GM19351 (cell line): ENCODE results near the gene S100Z.
"Not testable (repeated sequence)": the region's sequence is repeated elsewhere in the genome, so short reads cannot be mapped to it uniquely, and the experiment has no call there.

Source experiments
- ATAC-seq: cut with Tn5 transposase; IDR thresholded peaks from one replicate; pipeline ENCODE4 v1.9.1; 2021; ENCODE audit warnings: mild to moderate bottlenecking, moderate library complexity; ENCODE audit not compliant: unreplicated experiment

The S100Z gene

DNA sequence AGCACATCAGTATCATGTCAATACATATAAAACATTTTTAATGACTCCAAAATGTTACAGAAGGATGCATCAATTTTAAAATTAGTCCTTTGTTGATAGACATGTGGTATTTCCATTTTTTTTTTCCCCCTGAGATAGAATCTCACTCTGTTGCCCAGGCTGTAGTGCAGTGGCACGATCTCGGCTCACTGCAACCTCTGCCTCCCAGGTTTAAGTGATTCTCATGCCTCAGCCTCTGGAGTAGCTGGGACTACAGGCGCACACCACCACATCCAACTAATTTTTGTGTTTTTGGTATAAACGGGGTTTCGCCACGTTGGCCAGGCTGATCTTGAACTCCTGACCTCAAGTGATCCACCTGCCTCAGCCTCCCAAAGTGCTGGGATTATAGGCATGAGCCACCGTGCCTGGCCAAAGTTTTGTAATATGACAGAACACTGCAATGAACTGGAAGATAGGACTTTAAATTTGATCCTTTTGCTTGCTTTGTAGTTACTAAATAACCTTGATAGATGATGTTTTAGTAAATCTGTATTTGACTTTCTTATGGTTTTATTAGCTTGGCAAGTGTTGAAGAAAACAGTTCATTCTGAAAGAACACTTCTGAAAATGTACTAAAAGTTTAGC lies 27.6 kb upstream of the S100Z start:
- not testable (repeated sequence) for ATAC-seq

DNA sequence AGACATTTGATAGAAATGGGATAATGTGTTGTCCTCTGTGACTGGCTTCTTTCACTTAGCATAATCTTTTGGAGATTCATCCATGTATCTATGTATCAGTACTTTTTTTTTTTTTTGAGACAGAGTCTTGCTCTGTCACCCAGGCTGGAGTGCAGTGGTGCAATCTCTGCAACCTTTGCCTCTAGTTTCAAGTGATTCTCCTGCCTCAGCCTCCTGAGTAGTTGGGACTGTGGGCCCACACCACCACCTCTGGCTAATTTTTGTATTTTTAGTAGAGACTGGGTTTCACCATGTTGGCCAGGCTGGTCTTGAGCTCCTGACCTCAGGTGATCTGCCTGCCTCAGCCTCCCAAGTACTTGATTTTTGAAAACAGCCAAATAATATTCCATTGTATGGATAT lies 23.4 kb upstream of the S100Z start:
- ATAC-seq: not testable (repeated sequence)

DNA sequence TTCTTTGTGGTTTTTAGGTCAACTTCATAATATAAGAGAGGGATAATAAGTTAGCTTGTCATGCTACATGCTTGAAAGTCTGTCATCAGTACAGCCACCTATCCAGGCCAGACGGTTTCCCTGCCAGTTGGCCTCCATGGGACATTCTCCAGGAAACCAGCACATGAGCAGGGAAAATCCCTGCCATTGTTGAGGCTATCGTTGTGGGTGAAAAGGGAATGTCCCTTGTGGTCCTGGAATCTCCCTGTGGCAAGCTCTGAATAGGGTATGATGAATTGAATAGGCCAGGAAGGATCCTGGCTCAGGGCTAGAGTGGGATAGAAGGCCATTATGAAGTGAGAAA lies 18.7 kb upstream of the S100Z start:
- ATAC-seq: no peak

DNA sequence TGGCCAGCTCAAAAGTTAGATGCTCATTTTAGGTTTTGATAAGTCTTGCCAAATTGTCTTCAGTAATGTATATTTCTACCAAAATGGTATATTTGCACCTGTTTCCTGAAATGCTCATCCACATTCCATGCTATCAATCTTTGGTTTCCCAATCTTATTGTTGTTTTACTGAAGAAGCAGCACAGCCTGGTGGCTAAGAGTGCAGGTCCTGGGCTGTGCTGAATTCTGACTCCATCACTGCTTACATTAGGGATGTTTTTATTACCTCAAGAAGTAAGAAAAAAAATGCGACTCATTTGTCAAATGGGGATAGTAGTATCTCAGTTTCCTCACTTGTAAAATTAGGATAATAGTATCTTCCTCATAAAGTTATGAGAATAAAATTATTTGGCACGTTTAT lies 13.6 kb upstream of the S100Z start:
- ATAC-seq: no peak

DNA sequence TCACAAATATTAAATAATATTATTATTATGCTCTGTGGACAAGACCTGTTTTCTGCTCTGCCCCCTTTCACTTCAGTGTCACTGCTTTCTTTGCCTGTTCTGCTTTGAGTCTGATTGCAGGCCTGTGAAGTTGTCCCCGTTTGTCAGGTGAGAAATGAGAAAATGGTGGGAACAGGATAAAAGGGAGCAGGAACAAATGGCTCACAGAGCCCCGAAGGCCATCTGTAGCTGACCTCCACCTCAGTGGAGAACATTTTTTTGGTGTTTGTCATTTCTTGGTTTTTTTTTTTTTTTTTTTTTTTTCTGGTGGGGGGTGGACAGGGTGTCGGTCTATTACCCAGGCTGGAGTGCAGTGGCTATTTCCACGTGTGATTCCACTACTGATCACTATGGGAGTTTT lies 13.2 kb upstream of the S100Z start:
- ATAC-seq: no peak

DNA sequence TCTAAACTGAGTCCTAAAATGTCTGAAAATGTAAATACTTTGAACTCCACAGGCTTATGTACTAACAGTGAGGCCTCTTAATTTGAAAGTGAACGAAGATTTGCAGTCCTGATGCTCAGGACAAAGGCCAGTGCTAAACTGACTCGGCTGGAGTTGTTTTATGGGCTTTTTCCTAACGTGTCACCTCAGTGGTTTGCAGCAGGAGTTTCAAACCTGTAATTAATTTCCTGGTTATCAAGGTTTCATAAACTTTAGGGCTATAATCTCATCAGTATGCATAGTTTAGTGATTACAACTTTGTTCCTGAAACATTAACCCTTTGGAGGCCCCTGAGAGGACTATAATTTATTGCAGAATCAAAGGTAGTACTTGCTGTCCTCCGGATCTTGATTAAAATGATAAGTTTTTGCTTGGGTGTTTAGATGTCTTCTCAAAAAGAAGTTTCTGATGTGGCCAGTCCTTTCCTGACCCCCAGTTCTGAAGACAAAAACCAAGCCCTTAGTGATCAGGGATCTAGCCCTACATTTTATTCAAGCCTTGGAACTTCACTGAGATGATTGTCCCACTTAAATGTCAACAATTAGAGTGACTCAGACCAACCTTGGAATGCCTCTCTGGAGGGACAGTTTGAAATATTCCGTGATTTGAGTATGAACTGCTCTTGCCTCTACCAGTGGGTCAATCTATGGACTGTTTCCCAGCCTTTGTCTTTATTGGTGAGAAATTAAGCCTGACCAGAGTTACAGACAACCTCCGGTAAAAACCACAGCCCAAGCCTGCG lies 11.1 kb upstream of the S100Z start:
- ATAC-seq: no peak

DNA sequence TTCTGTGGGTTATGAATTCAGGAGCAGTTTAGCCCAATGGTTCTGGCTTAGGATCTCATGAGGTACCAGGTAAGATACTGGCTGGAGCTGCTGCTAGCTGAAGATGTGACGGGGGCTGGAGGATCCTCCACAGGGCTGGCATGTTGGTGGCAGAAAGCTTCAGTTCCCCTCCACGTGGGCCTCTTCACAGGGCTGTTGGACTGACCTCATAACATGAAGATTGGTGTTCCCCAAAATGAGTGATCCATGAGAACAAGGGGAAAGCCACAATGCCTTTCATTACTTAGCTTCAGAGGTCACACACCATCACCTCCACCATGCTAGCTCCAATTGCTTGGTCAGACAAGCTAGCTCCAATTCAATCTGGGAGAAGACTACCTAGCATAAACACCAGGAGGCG lies 8.5 kb upstream of the S100Z start:
- no peak for ATAC-seq

DNA sequence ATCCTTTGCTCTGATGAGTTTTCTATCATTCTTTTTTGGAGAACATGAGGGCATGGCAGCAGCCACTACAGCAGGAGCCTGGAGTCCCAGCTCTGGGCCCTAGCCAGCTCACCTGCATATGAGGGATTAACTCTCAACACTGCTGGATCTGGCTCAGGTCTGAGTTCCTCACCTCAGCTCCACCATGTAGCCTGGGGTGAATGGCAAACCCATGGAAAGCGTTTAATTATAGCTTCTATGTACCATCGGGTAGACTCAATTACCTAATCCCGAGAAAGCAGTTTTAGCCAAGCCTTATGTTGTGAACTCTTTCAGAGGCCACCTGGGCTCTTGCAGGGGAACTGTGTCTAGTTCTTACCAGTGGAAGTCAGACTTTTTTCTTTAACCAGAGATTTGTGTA lies 3.9 kb upstream of the S100Z start:
- no peak for ATAC-seq

DNA sequence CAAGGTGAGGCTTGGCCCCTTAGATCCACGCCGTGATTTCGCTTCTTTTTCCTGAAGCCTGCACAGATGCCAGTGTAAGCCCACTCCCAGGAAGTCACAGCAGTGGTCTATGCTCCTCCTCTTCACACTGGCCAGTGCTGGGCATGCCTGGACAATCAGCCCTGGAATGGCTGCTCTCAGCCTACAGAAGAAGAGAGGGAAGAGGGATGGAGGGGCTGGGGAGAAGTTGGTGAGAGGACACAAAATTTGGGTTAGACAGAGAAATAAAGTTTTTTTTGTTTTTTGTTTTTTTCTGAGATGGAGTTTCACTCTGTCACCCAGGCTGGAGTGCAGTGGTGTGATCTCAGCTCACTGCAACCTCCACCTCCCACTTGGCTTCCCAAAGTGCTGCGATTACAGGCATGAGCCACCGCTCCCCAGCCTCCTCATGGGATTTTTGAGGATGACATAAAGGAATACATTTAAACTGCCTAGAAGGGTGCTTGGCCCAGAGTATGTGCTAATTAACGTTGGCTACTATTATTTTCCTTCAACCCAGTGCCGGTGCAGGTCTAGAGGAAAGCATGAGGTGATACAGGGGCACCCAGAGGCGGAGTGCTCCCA lies 830 bp downstream of the S100Z start:
- no peak for ATAC-seq

DNA sequence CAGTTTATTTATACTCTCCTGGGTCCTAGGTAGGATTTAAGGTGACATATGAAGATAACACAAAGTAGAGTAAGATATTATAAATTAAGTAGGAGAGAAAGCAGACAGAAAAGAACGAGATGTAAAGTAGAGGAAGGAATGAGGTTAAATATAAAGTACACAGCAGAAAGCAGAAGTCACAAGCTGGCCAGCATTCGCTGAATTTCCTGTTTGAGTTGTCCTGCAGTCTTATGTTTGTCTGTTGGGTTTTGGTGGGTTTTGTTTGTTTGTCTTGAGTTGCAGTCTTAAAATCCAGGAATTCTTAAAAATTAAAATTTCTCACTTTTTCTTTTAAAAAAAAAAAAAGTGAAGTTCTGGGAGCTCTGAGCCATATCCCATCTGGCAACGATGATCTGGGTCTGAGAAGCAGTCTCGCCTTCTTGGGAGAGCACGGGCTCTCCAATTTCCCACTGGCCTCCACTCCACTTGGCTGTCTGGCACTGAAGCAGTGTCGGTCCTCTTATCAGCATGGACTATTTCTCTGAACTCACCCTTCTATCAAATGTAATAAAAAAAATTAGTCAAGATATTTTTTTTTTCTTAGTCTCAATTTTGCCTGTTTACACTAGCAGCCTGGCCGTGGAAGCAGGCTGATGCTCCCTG lies 2.0 kb downstream of the S100Z start:
- no peak for ATAC-seq

DNA sequence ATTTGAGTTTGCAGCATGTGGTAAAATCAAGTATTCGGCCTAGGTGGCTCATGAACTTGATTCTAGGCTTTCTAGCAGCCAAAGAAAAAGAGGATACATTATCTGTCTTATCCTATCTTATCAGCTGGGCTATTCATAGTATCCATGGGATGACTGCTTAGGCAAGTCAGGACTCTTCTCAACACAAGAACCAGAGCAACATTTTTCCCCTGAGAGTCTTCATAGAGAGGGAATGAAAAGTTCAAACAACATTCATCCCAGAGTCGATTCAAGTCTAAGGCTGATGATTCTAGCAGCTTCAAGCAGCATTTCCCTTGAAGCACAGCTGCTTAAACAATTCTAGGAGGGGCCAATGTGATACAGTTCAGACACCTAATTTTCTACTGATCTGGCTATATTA lies 3.0 kb downstream of the S100Z start:
- no peak for ATAC-seq

DNA sequence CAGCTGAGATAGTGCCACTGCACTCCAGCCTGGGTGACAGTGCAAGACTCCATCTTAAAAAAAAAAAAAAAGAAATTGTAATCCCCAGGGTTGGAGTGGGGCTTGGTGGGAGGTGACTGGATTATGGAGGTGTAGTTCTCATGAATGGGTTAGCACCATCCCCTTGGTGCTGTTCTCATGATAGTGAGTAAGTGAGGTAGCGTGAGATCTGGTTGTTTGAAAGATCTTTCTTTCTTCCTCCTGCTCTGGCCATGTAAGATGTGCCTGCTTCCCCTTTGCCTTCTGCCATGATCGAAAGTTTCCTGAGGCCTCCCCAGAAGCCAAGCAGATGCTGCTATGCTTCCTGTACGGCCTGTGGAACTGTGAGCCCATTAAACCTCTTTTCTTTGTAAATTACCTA lies 3.9 kb downstream of the S100Z start:
- ATAC-seq: not testable (repeated sequence)

DNA sequence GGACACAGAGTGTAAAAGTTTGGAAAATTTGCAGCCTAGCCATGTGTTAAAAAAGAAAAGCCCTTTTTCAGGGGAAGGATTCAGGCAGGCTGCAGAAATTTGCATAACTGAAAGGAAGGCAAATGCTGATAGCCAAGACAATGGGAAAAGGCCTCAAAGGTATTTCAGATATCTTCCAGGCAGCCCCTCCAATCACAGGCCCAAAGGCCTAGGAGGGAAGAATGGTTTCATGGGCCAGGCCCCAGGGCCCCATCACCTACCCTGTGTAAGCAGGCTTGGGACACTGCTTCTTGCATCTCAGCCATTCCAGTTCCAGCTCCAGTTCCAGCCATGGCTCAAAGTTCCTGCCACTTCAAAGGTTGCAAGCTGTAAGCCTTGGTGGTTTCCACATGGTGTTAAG lies 4.8 kb downstream of the S100Z start:
- ATAC-seq: no peak

DNA sequence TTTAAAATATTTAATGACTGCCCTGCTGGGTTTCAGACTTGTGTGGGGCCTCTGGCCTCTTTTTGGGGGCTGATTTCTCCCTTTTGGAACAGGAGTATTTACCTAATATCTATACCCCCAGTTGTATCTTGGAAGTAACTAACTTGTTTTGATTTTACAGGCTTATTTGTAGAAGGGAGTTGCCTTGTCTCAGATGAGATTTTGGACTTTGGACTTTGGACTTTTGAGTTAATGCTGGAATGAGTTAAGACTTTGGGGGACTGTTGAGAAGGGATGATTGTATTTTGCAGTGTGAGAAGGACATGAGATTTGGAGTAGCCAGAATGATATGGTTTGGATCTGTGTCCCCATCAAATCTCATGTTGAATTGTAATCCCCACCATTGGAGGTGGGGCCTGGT lies 5.7 kb downstream of the S100Z start:
- ATAC-seq: not testable (repeated sequence)

DNA sequence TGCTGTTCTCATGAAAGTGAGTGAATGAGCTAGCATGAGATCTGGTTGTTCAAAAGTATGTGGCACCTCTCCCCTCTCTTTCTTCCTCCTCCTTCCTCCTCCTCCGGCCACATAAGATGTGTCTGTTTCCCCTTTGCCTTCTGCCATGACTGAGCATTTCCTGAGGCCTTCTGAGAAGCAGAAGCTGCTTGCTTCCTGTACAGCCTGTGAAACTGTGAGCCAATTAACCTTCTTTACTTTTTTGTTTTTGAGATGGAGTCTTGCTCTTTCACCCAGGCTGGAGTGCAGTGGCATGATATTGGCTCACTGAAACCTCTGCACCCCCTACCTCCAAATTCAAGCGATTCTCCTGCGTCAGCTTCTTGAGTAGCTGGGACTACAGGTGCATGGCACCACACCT lies 6.1 kb downstream of the S100Z start:
- no peak for ATAC-seq

DNA sequence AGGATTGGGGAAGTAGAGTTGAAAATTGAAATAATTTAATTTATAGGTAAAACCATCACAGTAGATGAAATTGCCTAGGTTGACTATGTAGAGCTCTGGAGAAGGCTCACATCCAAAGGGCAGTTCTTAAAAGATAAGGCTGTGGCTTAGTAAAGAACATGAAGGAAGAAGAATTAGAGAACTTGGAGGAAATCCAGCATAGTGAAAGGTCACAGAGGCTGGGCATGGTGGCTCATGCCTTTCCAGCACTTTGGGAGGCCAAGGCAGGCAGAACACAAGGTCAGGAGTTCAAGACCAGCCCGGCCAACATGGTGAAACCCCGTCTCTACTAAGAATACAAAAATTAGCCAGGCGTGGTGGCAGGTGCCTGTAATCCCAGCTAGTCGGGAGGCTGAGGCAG lies 7.0 kb downstream of the S100Z start:
- ATAC-seq: not testable (repeated sequence)

DNA sequence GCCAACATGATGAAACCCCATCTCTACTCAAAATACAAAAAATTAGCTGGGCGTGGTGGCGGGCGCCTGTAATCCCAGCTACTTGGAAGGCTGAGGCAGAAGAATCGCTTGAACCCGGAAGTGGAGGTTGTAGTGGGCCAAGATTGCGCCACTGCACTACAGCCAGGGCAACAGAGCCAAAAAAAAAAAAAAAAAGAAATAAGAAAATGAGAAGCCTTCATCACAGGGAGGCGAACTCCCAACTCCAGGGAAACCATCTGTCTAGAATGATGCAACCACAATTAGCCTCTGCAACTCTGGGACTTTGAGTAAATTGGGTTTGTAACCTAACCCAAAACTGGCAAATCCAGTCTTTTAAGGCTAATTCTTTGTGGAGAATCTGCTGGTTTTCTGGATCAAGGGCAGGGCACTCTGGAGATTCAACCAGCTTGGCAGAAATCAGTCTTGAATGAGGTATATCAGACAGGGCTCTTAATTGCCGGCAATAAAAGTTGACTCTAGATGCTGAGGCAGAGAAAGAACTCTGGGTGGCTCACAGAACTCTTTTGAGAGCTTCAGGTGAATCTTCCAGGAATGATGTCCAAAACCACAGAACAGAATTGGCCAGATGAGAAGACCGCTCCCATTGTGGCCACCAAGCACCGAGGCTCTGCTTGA lies 9.9 kb downstream of the S100Z start:
- no peak for ATAC-seq

DNA sequence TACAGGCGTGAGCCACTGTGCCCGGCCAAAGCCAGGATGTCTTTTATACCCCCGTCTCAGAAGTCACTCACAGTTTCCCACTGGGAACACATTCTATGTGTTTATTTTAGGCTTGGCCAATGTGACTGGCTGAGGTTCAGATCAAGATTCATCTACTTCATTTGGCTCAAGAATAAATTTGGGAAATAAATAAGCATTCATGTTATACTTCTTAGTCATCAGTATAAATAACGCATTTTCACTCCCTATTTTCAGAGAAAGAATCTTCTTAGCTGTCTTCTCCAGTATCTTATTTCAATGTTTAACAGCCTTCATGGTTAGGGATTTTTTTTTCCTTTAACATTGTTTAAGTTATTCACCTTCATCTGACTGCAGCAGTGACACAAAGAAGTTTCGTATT lies 11.8 kb downstream of the S100Z start:
- no peak for ATAC-seq

DNA sequence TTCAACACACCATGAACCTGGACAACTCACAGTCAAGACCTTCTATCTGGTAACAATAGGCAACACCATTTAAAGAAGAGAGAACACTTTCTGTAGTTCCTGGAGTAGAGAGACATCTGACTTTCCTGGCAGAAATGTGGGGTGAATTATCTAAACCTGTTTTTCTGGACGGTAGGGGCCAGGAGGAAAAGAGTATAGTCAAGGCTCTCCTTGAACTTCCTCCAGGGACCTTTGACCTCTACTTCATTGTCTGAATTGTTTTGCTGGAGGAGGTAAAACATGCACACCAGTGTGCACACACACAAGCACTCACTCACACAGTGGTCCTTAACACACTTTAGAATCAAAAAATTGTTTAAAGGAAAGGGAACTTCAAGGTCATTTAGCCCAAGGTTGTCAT lies 13.2 kb downstream of the S100Z start:
- ATAC-seq: no peak

DNA sequence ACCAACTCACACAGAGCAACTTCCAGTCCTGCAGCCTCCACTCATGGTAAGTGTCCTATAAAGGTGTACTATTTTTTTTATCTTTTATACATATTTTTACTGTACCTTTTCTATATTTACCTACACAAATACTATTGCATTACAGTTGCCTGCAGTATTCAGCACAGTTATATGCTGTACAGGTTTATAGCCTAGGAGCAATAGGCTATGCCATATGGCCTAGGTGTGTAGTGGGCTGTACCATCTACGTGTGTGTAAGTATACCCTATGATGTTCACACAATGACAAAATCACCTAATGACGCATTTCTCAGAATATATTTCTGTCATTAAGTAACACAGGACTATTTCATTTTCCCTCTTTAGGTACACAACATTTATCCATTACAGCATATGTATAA lies 16.7 kb downstream of the S100Z start:
- ATAC-seq: no peak

DNA sequence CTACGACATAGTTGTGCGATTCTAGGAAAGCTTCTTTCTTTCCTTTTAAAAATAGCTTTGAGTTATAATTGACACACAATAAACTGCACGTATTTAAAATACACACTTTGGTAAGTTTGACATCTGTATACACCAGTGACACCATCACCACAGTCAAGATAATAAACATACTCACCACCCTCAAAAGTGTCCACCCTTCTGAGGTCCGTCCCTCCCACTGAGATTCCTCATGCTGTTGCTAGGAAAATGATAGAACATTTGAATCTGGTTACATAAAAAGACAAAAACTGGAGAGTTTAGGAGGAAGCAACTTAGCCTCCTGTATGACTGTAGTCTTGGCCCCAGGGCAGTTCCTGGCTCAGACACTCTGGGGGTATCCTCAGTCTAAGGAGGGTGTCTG lies 17.2 kb downstream of the S100Z start:
- ATAC-seq: no peak
